Type B pancreatic cell (in vitro differentiated cells): ENCODE results near the gene SPATA1. TPM values are rescaled to one million over a fixed set of nuclear protein-coding genes. Genes with fewer than 3 reads are reported as not detected.

Experiments used
- DNase-seq: peaks from one replicate; pipeline ENCODE4 v3.0.0; 2021; ENCODE audit warnings: mixed read lengths; ENCODE audit not compliant: unreplicated experiment; ENCODE audit errors: extremely low spot score
- H3K27ac Mint-ChIP-seq: 2 replicates; pipeline ENCODE4 v1.8.0; 2021; ENCODE audit warnings: mild to moderate bottlenecking, mixed read lengths
- H3K27me3 Mint-ChIP-seq: 2 replicates; pipeline ENCODE4 v1.8.0; 2021; ENCODE audit warnings: mixed read lengths
- H3K36me3 Mint-ChIP-seq: 2 replicates; pipeline ENCODE4 v1.8.0; 2021; ENCODE audit warnings: mixed read lengths
- H3K4me1 Mint-ChIP-seq: one replicate; pipeline ENCODE4 v1.8.0; 2021; ENCODE audit warnings: mixed read lengths; ENCODE audit not compliant: unreplicated experiment
- H3K4me3 Mint-ChIP-seq: 2 replicates; pipeline ENCODE4 v1.8.0; 2021; ENCODE audit warnings: mild to moderate bottlenecking, mixed read lengths
- H3K9me3 Mint-ChIP-seq: 2 replicates; pipeline ENCODE4 v1.8.0; 2021; ENCODE audit warnings: mixed read lengths
- CTCF ChIP-seq: fragments of 200-600 bp; sonication (generic); conservative IDR thresholded peaks from 2 replicates; pipeline ENCODE4 v1.5.0; 2021; ENCODE audit warnings: antibody characterized with exemption, mild to moderate bottlenecking
- long read RNA-seq: library from polyadenylated mRNA; unstranded; transcript quantifications from one replicate; pipeline ENCODE4 v2.0.0, GENCODE V29; 2020
- total RNA-seq: library from RNA; stranded (reverse); gene quantifications from 2 replicates; pipeline ENCODE4 v1.2.1, GENCODE V29; 2021; ENCODE audit warnings: low replicate concordance

SPATA1 gene
- total RNA-seq, result 0.67 and 1.8 TPM in 2 replicates
- long read RNA-seq, partial matches to known transcripts, result 0 of 3 reads
- long read RNA-seq, other reads (novel, unspliced or antisense), result 3 of 3 reads

- no peak for TF ChIP-seq CTCF
- Mint-ChIP-seq H3K4me3 (peak within 1 kb of the TSS; percentile 94), H3K4me1 (peaks cover 31% of the 10 kb centered on the region), H3K27me3 (no peaks in the 10 kb centered on the region), H3K9me3 (peaks cover 12% of the 10 kb centered on the region), H3K36me3 (peaks cover 16% of the 10 kb centered on the region), H3K27ac (peak within 1 kb of the TSS; percentile 95)
- DNase-seq, result peak; percentile 99
Observed at GRCh38 chr1:84506002-84506728, at the start of gene SPATA1, which contains the start of gene GNG5. TSS of gene SPATA1 (plus strand) at chr1:84506386. CDS start at chr1:84516360, 9,974 bp downstream. TSS of gene GNG5 (minus strand) at chr1:84506581. CDS start at chr1:84506091, 490 bp downstream.

- no peak for DNase-seq
- H3K27me3 Mint-ChIP-seq, result peaks cover 37% of the 10 kb centered on the region
- no peaks in the 10 kb centered on the region for H3K4me1 Mint-ChIP-seq
- no peaks in the 10 kb centered on the region for H3K9me3 Mint-ChIP-seq
- no peaks in the 10 kb centered on the region for H3K36me3 Mint-ChIP-seq
- H3K27ac Mint-ChIP-seq, result no peak overlapping the region
- no peak for TF ChIP-seq CTCF
- no peak overlapping the region for H3K4me3 Mint-ChIP-seq
Observed at GRCh38 chr1:84462118-84462517, 44.1 kb upstream of the SPATA1 start.

- Mint-ChIP-seq H3K27ac (no peak overlapping the region), H3K4me3 (no peak overlapping the region), H3K4me1 (no peaks in the 10 kb centered on the region), H3K36me3 (no peaks in the 10 kb centered on the region), H3K27me3 (peaks cover 45% of the 10 kb centered on the region), H3K9me3 (no peaks in the 10 kb centered on the region)
- DNase-seq, result no peak
- no peak for TF ChIP-seq CTCF
Observed at GRCh38 chr1:84467298-84467697, 38.9 kb upstream of the SPATA1 start.

GRCh38 chr1:84476225-84476624, 30.0 kb upstream of the SPATA1 start:
- no peak for TF ChIP-seq CTCF
- peaks cover 10% of the 10 kb centered on the region for H3K9me3 Mint-ChIP-seq
- peaks cover 7% of the 10 kb centered on the region for H3K36me3 Mint-ChIP-seq
- H3K27me3 Mint-ChIP-seq, result peaks cover 52% of the 10 kb centered on the region
- DNase-seq, result no peak
- no peak overlapping the region for H3K4me3 Mint-ChIP-seq
- H3K27ac Mint-ChIP-seq, result no peak overlapping the region
- H3K4me1 Mint-ChIP-seq, result peaks cover 10% of the 10 kb centered on the region

GRCh38 chr1:84478876-84479868, 27.0 kb upstream of the SPATA1 start, which contains the start of gene RPF1:
TSS of gene RPF1 (plus strand) at chr1:84479266. CDS start at chr1:84479282, 16 bp downstream.
- Mint-ChIP-seq H3K27me3 (peaks cover 34% of the 10 kb centered on the region), H3K9me3 (peaks cover 10% of the 10 kb centered on the region), H3K27ac (peak within 1 kb of the TSS; percentile 98), H3K4me1 (peaks cover 22% of the 10 kb centered on the region), H3K36me3 (peaks cover 26% of the 10 kb centered on the region), H3K4me3 (peak within 1 kb of the TSS; percentile 100)
- peak; percentile 78 for DNase-seq
- TF ChIP-seq CTCF, result no peak
